H1 (cell line): ENCODE measurements around the gene AFF4. TPM values are rescaled to one million over a fixed set of nuclear protein-coding genes. Genes with fewer than 3 reads are reported as not detected.
A peak's percentile ranks its signal among the peaks of the same experiment; 100 is the strongest.

Experiments
- CTCF ChIA-PET: fragments of 300-600 bp; sonication (Branson Sonifier 250); formaldehyde crosslinking; loops from one replicate; lab custom pipeline; 2021; ENCODE audit not compliant: partially characterized antibody; lab: Charles Lee
- POLR2A ChIA-PET: fragments of 300-600 bp; sonication (Branson Sonifier 250); formaldehyde crosslinking; loops from one replicate; lab custom pipeline; 2021; ENCODE audit warnings: inconsistent platforms; ENCODE audit not compliant: partially characterized antibody; lab: Charles Lee
- DNase-seq, 2 experiments: peaks; one replicate each; pipeline versions ENCODE4 v3.0.0 to v3.0.0-alpha.2; 2010 to 2022; ENCODE audit warnings: low spot score in 2 of 2, low read depth in 1 of 2, mixed read lengths in 1 of 2
- FAIRE-seq: peaks from 2 replicates; lab custom pipeline; 2011; peaks lifted over from hg19 to GRCh38; lab: Jason Lieb, UNC
- H2AFZ ChIP-seq: 2 replicates; pipeline ENCODE4 v1.8.1; 2012; ENCODE audit warnings: low read length, inconsistent platforms
- H2AK5ac ChIP-seq: 2 replicates; pipeline ENCODE4 v1.6.1; 2013; ENCODE audit warnings: low read depth, low read length
- H2BK120ac ChIP-seq: replicated peaks from 2 replicates; pipeline ENCODE3; 2013; ENCODE audit warnings: low read depth, low read length, inconsistent platforms
- H2BK12ac ChIP-seq: 2 replicates; pipeline ENCODE4 v1.6.1; 2013; ENCODE audit warnings: low read depth, low read length
- H2BK15ac ChIP-seq: 2 replicates; pipeline ENCODE4 v1.6.1; 2013; ENCODE audit warnings: low read length
- H2BK20ac ChIP-seq: 2 replicates; pipeline ENCODE4 v1.6.1; 2013; ENCODE audit warnings: low read length
- H2BK5ac ChIP-seq: 2 replicates; pipeline ENCODE4 v1.6.1; 2013; ENCODE audit warnings: low read depth, low read length
- H3K14ac ChIP-seq: 2 replicates; pipeline ENCODE4 v1.6.1; 2013; ENCODE audit warnings: inconsistent platforms; ENCODE audit not compliant: insufficient read length
- H3K18ac ChIP-seq: 2 replicates; pipeline ENCODE4 v1.6.1; 2013; ENCODE audit warnings: low read length; ENCODE audit errors: extremely low read depth
- H3K23ac ChIP-seq: 2 replicates; pipeline ENCODE4 v1.6.1; 2013; ENCODE audit warnings: inconsistent platforms; ENCODE audit not compliant: insufficient read length
- H3K23me2 ChIP-seq: 2 replicates; pipeline ENCODE4 v1.6.1; 2013; ENCODE audit warnings: low read depth, low read length
- H3K27ac ChIP-seq: 2 replicates; pipeline ENCODE4 v1.6.1; 2011; ENCODE audit warnings: low read depth, low read length, inconsistent platforms
- H3K27me3 ChIP-seq, 4 experiments: replicated peaks in 1 of 4; 1 replicate in 1 of 4; 2 replicates in 3 of 4; pipeline versions ENCODE4 v1.6.1 to v1.8.1; 2011 to 2013; ENCODE audit warnings: low read length in 3 of 4, mild to moderate bottlenecking in 3 of 4, inconsistent platforms in 2 of 4, mixed read lengths in 2 of 4, moderate library complexity in 1 of 4; ENCODE audit not compliant: control insufficient read depth in 3 of 4, insufficient read depth in 3 of 4; ENCODE audit errors: extremely low read depth in 1 of 4
- H3K36me3 ChIP-seq, 4 experiments: 2 replicates each; pipeline versions ENCODE4 v1.6.1 to v1.8.1; 2011 to 2013; ENCODE audit warnings: mild to moderate bottlenecking in 4 of 4, low read length in 3 of 4, moderate library complexity in 2 of 4, control low read depth in 1 of 4, inconsistent platforms in 1 of 4; ENCODE audit not compliant: insufficient read depth in 4 of 4, control insufficient read depth in 2 of 4
- H3K4ac ChIP-seq: replicated peaks from 2 replicates; pipeline ENCODE3; 2013; ENCODE audit warnings: low read length, low read depth, mixed read lengths, inconsistent platforms; ENCODE audit not compliant: insufficient read length
- H3K4me1 ChIP-seq, 4 experiments: replicated peaks in 1 of 4; 1 replicate in 1 of 4; 2 replicates in 3 of 4; pipeline versions ENCODE4 v1.6.1 to v1.8.1; 2011 to 2013; ENCODE audit warnings: low read length in 3 of 4, inconsistent platforms in 2 of 4, mixed read lengths in 1 of 4; ENCODE audit not compliant: insufficient read depth in 4 of 4, control insufficient read depth in 3 of 4
- H3K4me2 ChIP-seq, 2 experiments: 2 replicates each; pipeline versions ENCODE4 v1.6.1 to v1.8.1; 2011 to 2013; ENCODE audit warnings: low read depth in 2 of 2, low read length in 2 of 2, control low read depth in 1 of 2, inconsistent platforms in 1 of 2, mild to moderate bottlenecking in 1 of 2; ENCODE audit not compliant: insufficient read depth in 1 of 2
- H3K4me3 ChIP-seq, 4 experiments: fragments of 200-600, 300-600 bp in 1 of 4; sonication (generic), shearing (Covaris generic), sonication (Bioruptor Twin) in 1 of 4; 2 replicates each; pipeline versions ENCODE4 v1.5.1 to v1.8.1; 2011 to 2016; ENCODE audit warnings: low read length in 4 of 4, low read depth in 3 of 4, control low read depth in 2 of 4, inconsistent platforms in 2 of 4, mild to moderate bottlenecking in 2 of 4, mixed read lengths in 1 of 4, moderate library complexity in 1 of 4; ENCODE audit not compliant: insufficient read depth in 2 of 4; ENCODE audit errors: extremely low read depth in 1 of 4
- H3K56ac ChIP-seq: replicated peaks from 2 replicates; pipeline ENCODE3; 2013; ENCODE audit warnings: low read depth, mild to moderate bottlenecking, mixed read lengths, low read length, inconsistent platforms; ENCODE audit not compliant: insufficient read length
- H3K79me1 ChIP-seq: 2 replicates; pipeline ENCODE4 v1.6.1; 2013; ENCODE audit warnings: low read depth, low read length, control low read depth
- H3K79me2 ChIP-seq, 2 experiments: 2 replicates each; pipeline versions ENCODE4 v1.6.1 to v1.8.1; 2012 to 2013; ENCODE audit warnings: low read length in 2 of 2, mild to moderate bottlenecking in 2 of 2, inconsistent platforms in 1 of 2; ENCODE audit not compliant: insufficient read depth in 2 of 2, control insufficient read depth in 1 of 2
- H3K9ac ChIP-seq, 4 experiments: replicated peaks in 1 of 4; 1 replicate in 1 of 4; 2 replicates in 3 of 4; pipeline versions ENCODE4 v1.6.1 to v1.8.1; 2011 to 2013; ENCODE audit warnings: low read depth in 3 of 4, low read length in 3 of 4, control low read depth in 2 of 4, mild to moderate bottlenecking in 2 of 4, moderate library complexity in 2 of 4, inconsistent platforms in 1 of 4; ENCODE audit errors: extremely low read depth in 1 of 4
- H3K9me3 ChIP-seq, 2 experiments: 2 replicates each; pipeline versions ENCODE4 v1.6.1 to v1.8.1; 2012 to 2013; ENCODE audit warnings: mild to moderate bottlenecking in 2 of 2, moderate library complexity in 2 of 2, control low read depth in 1 of 2, inconsistent platforms in 1 of 2, low read depth in 1 of 2, low read length in 1 of 2, mixed read lengths in 1 of 2; ENCODE audit not compliant: insufficient read depth in 2 of 2
- H4K20me1 ChIP-seq, 2 experiments: replicated peaks in 1 of 2; 2 replicates each; pipeline versions ENCODE3 to v1.8.1; 2011 to 2013; ENCODE audit warnings: inconsistent platforms in 2 of 2, low read length in 2 of 2, mild to moderate bottlenecking in 1 of 2; ENCODE audit not compliant: insufficient read depth in 2 of 2, control insufficient read depth in 1 of 2
- H4K5ac ChIP-seq: 2 replicates; pipeline ENCODE4 v1.6.1; 2013; ENCODE audit warnings: low read length, low read depth, mixed read lengths, inconsistent platforms; ENCODE audit not compliant: insufficient read length
- H4K8ac ChIP-seq: 2 replicates; pipeline ENCODE4 v1.8.0; 2013; ENCODE audit warnings: mild to moderate bottlenecking, moderate library complexity, low read length, inconsistent platforms; ENCODE audit not compliant: insufficient read depth; ENCODE audit errors: extremely low read depth
- H4K91ac ChIP-seq: replicated peaks from 2 replicates; pipeline ENCODE3; 2013; ENCODE audit warnings: low read length, mixed read lengths, inconsistent platforms; ENCODE audit not compliant: insufficient read length
- CBX5 ChIP-seq: fragments of 300-800, 300-1000 bp; sonication (generic); IDR thresholded peaks from 2 replicates; pipeline ENCODE4 v1.7.1; 2016; ENCODE audit warnings: antibody characterized with exemption, low read length, low read depth
- HDAC2 ChIP-seq, 2 experiments: fragments of 300-600 bp in 1 of 2; sonication (generic) in 1 of 2; IDR thresholded peaks; 2 replicates each; pipeline ENCODE4 v1.6.1; 2011 to 2012; ENCODE audit warnings: low read depth in 2 of 2, low read length in 2 of 2, mild to moderate bottlenecking in 2 of 2, moderate library complexity in 2 of 2, borderline replicate concordance in 1 of 2, inconsistent platforms in 1 of 2
- KDM4A ChIP-seq: IDR thresholded peaks from one replicate; pipeline ENCODE4 v1.7.1; 2012; ENCODE audit warnings: low read depth, mild to moderate bottlenecking, moderate library complexity, low read length, inconsistent platforms; ENCODE audit not compliant: severe bottlenecking
- PHF8 ChIP-seq: fragments of 200-600 bp; sonication (generic); conservative IDR thresholded peaks from 2 replicates; pipeline ENCODE4 v1.7.1; 2012; ENCODE audit warnings: low read depth, mild to moderate bottlenecking, inconsistent platforms, low read length, moderate library complexity
- RBBP5 ChIP-seq: IDR thresholded peaks from 2 replicates; pipeline ENCODE4 v1.7.1; 2012; ENCODE audit warnings: low read depth, mild to moderate bottlenecking, inconsistent platforms, low read length, moderate library complexity, borderline replicate concordance
- SUZ12 ChIP-seq: fragments of 200-600 bp; sonication (generic); IDR thresholded peaks from 2 replicates; pipeline ENCODE4 v1.6.1; 2012; ENCODE audit warnings: mild to moderate bottlenecking, inconsistent platforms, low read length, moderate library complexity, mixed read lengths
- TAF7 ChIP-seq: optimal IDR thresholded peaks from 2 replicates; pipeline ENCODE3; 2011; ENCODE audit warnings: low read depth, mild to moderate bottlenecking, inconsistent platforms, low read length, moderate library complexity, borderline replicate concordance
- YY1 ChIP-seq: IDR thresholded peaks from 2 replicates; pipeline ENCODE4 v1.6.1; 2011; ENCODE audit warnings: low read depth, mild to moderate bottlenecking, low read length
- WGBS, 2 experiments: shearing (Covaris generic) in 1 of 2; methylation state at CpG; one replicate each; pipeline versions ENCODE4 v1.1.6 to v1.1.7; 2013 to 2015; ENCODE audit warnings: low lambda C conversion rate in 2 of 2, mixed read lengths in 2 of 2, inconsistent platforms in 1 of 2, low coverage in 1 of 2, missing lambda C conversion rate in 1 of 2; ENCODE audit not compliant: insufficient replicate concordance in 2 of 2, insufficient coverage in 1 of 2, insufficient read length in 1 of 2; ENCODE audit errors: extremely low coverage in 1 of 2, missing lambda C conversion rate in 1 of 2; 5-methylcytosine and 5-hydroxymethylcytosine counted together
- polyA plus RNA-seq, 7 experiments: library from polyadenylated mRNA; depleted of rRNA in 3 of 7; stranded (reverse) in 5 of 7; unstranded in 2 of 7; fragments of >200 nt in 5 of 7; fragments of 200-250 nt in 2 of 7; gene quantifications; 1 replicate in 5 of 7; 2 replicates in 1 of 7; 4 replicates in 1 of 7; pipeline versions ENCODE4 v1.2.1 to v1.2.3, GENCODE V29; 2011 to 2013; ENCODE audit warnings: missing spikeins in 2 of 7, mixed read lengths in 2 of 7
- total RNA-seq: library from RNA; stranded (reverse); fragmentation: NEBNext Ultra II Directional; extraction: Animal tissue kit (Norgen Biotek cat#: 25700); gene quantifications from 2 replicates; pipeline ENCODE4 v1.2.1, GENCODE V29; 2021
- TF ChIP-seq, protein P1 (sequence below): IDR thresholded peaks from 2 replicates; pipeline ENCODE4 v1.6.1; 2012; ENCODE audit warnings: inconsistent platforms

The AFF4 gene
- total and polyA plus RNA-seq, 2 of the 8 experiments (the other 6 are each of a cell fraction or from before 2014, with no cell fraction given), result 12.0 to 61.4 TPM

DNA sequence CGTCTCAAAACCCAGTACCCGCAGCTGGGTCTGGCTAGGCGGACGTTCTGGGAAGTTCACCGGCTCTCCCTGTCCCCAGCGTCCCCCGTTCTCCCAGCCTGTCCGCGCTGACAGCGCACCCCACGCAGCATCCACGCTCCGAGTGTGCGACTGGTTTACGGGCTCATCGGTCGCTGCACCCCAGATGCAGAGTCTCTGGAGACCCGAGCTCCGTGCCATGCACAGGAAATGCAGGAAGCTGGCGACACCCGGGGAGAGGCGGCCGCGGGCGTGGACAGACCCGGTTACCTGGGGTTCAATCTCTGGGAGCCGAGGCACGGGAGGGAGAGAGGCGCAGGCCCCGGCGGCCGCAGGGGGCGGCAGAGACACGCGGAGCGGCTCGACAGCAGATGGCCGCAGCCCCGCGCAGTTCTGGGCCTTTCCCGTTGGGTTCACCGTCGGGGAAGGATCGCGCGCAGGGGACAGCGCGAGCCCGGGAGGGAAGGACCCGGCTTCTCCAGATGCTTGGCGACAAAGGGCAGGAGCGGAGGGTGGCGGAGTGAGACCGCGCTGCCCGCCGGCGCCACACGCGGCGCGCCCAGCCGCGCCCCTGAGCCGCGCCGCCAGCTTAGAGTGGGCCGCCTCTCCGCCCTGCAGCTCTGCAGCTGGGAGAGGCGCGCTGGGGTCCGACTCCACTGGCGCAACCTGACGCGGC, 133.5 kb downstream of the AFF4 start:
- ChIA-PET POLR2A (interaction anchor here (0.6 to 5.7 kb wide), 4 partner anchors 9 to 222 kb away, joined by 3 to 30 read pairs (median 4); partner anchors contain the start of genes HSPA4 and SOWAHA), CTCF (interaction anchor here (1.0 to 25.6 kb wide), 11 partner anchors 9 to 77 kb away, joined by 3 to 465 read pairs (median 5); partner anchors contain the start of genes CCNI2, GDF9, LEAP2 and UQCRQ)
- H3K23ac ChIP-seq, result no peak overlapping the region
- no peak overlapping the region for H2AK5ac ChIP-seq
- H3K14ac ChIP-seq, result no peak overlapping the region
- H2BK20ac ChIP-seq, result no peak overlapping the region
- H3K27me3 ChIP-seq, result peaks cover 30 to 67% (median 58%) of the 10 kb centered on the region in 4 experiments
- H3K27ac ChIP-seq, result no peak overlapping the region
- no peak overlapping the region for H3K56ac ChIP-seq
- H4K91ac ChIP-seq, result no peak overlapping the region
- H3K9me3 ChIP-seq, result no peaks in the 10 kb centered on the region
- H3K9ac ChIP-seq, result peak overlapping the region in 3 of 4 experiments; percentile 48 to 62 (median 49); a peak in 4 of 7 replicates
- no peak overlapping the region for H4K5ac ChIP-seq
- H3K23me2 ChIP-seq, result peaks cover 10% of the 10 kb centered on the region; the same call in 1 of the 2 replicates
- FAIRE-seq, result no peak
- H2BK15ac ChIP-seq, result no peak overlapping the region
- 6% methylated on average over 72 of the region's 75 CpGs; no CpG with 5 or more reads in 1 of the 2 experiments for WGBS, 2 experiments
- peaks cover 0 to 15% (median 13%) of the 10 kb centered on the region in 4 experiments; a peak in 6 of 7 replicates for H3K4me1 ChIP-seq
- H3K4ac ChIP-seq, result no peak overlapping the region
- H3K4me3 ChIP-seq, result peak overlapping the region; percentile 35 to 74 (median 70)
- H2BK12ac ChIP-seq, result no peak overlapping the region
- H2BK5ac ChIP-seq, result no peak overlapping the region
- H3K79me2 ChIP-seq, result no peaks in the 10 kb centered on the region
- peak in 1 of 2 experiments; percentile 82 for DNase-seq
- H3K79me1 ChIP-seq, result no peaks in the 10 kb centered on the region
- H2BK120ac ChIP-seq, result no peak overlapping the region
- H3K18ac ChIP-seq, result peak overlapping the region; percentile 60; the same call in 1 of the 2 replicates
- no peaks in the 10 kb centered on the region for H3K36me3 ChIP-seq
- H4K8ac ChIP-seq, result peak overlapping the region; percentile 83; the same call in 1 of the 2 replicates
- H2AFZ ChIP-seq, result peak overlapping the region; percentile 74; the same call in 1 of the 2 replicates
- H4K20me1 ChIP-seq, result no peaks in the 10 kb centered on the region
- H3K4me2 ChIP-seq, result peak overlapping the region; percentile 12 to 81
- TF ChIP-seq RBBP5 (0 out of 2 replicates have a peak, but pooled peaks have one; percentile 33), HDAC2 (IDR thresholded peaks at IDR 0.05; ENCODE audit: borderline replicate concordance in 1 of 2, low read depth in 2 of 2, low read length in 2 of 2) (0 out of 4 replicates have a peak, but pooled peaks of 1 of the 2 experiments have one; percentile 29), YY1 (0 out of 2 replicates have a peak, but pooled peaks have one; percentile 63), KDM4A (peak; percentile 81), SUZ12 (peak; percentile 68; the same call in 1 of the 2 replicates), CBX5 (no peak), TAF7 (no peak), PHF8 (no peak)
- TF ChIP-seq, protein P1, sequence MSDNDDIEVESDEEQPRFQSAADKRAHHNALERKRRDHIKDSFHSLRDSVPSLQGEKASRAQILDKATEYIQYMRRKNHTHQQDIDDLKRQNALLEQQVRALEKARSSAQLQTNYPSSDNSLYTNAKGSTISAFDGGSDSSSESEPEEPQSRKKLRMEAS, result peak; percentile 80
